ENCODE results near the gene NUDC.
"Not testable (repeated sequence)": the region's sequence is repeated elsewhere in the genome, so short reads cannot be mapped to it uniquely, and the experiment has no call there.

The NUDC gene

DNA sequence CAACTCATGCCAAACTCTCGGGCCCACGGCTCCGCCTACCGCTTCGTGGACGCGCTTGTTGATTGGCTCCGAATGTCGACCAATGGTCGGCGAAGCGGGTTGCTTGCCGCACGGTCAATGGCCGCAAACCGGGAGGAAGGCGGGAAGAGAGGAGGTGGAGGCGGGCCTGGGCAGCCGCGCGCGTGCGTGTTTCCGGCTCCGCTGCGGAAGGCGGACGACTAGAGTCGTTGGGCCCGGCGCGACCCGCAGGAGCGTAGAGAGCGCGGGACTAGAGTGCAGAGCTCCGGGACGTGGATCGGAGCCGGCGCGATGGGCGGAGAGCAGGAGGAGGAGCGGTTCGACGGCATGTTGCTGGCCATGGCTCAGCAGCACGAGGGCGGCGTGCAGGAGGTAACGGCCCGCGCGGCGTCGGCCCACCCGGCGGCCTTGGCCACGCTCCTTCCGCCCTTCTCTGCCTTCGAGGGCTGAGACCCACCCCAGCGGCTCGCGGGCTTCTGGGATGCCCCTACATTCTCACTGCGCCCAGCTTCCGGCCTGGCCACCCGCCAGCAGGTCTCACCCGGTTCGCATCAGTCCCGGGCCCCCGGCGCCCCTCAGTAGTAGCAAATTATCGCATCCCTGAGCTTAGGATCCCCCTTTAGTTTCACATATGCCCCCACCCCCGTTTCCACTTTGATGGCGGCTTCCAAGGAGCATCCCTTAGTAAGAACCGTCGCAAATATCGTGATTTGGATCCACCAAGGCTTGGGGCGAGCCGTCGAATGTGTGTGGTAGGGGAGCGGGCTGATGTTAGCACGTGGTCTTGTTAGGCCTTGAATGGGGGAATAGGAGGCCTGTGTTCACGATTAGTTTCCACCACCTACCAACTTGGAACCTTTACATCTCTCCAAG is at the start of gene NUDC:
NUDC (plus strand) TSS at position 204 of the 891 bp plus-strand sequence; CDS start at position 310, 106 bp downstream.
- Histone ChIP-seq H3K27ac (peak within 1 kb of the TSS; percentile 73 to 97), H3K4me3 (peak within 1 kb of the TSS; percentile 99)
- peak; percentile 98 for DNase-seq (ENCODE audit: low spot score)
- TF ChIP-seq, protein P1, sequence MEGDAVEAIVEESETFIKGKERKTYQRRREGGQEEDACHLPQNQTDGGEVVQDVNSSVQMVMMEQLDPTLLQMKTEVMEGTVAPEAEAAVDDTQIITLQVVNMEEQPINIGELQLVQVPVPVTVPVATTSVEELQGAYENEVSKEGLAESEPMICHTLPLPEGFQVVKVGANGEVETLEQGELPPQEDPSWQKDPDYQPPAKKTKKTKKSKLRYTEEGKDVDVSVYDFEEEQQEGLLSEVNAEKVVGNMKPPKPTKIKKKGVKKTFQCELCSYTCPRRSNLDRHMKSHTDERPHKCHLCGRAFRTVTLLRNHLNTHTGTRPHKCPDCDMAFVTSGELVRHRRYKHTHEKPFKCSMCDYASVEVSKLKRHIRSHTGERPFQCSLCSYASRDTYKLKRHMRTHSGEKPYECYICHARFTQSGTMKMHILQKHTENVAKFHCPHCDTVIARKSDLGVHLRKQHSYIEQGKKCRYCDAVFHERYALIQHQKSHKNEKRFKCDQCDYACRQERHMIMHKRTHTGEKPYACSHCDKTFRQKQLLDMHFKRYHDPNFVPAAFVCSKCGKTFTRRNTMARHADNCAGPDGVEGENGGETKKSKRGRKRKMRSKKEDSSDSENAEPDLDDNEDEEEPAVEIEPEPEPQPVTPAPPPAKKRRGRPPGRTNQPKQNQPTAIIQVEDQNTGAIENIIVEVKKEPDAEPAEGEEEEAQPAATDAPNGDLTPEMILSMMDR (IDR thresholded peaks at IDR 0.05) = no peak

DNA sequence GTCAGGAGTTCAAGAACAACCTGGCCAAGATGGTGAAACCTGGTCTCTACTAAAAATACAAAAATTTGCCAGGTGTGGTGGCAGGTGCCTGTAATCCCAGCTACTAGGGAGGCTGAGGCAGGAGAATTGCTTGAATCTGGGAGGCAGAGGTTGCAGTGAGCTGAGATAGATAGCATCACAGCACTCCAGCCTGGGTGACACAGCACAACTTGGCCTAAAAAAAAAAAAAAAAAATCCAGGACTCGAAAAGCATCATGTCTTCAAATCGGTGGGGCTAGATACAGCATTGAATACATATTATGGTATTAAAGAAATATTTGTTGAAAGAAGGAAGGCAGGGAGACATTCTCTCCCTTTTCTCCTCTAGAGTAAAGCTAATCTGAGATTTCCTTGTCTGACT is 48.4 kb upstream of the NUDC start:
- not testable (repeated sequence) for H3K27ac ChIP-seq; DNase-seq (ENCODE audit: low spot score); H3K4me3 ChIP-seq

DNA sequence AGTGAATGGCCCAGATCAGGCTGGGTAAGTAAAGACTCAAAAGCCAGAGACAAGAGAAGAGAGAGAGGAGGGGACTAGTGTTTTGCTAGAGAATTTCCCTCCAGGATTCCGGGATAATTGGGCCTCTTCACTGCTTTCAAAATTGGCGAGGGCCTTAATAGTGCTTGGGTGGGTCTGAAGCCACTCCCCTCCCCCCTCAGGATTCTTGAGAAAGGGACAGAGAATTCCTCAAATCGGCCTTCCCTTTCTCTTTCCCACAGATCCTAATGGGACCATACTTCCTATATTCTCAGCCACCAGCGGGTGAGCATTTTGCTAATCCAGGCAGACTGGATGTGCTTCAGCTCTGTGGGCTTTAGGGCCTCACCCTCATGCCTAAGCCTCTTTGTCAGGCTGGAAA is 46.6 kb upstream of the NUDC start:
- H3K4me3 ChIP-seq = no peak overlapping the region
- H3K27ac ChIP-seq = no peak overlapping the region
- no peak for DNase-seq (ENCODE audit: low spot score)
- TF ChIP-seq, protein P1 (IDR thresholded peaks at IDR 0.05) = no peak

DNA sequence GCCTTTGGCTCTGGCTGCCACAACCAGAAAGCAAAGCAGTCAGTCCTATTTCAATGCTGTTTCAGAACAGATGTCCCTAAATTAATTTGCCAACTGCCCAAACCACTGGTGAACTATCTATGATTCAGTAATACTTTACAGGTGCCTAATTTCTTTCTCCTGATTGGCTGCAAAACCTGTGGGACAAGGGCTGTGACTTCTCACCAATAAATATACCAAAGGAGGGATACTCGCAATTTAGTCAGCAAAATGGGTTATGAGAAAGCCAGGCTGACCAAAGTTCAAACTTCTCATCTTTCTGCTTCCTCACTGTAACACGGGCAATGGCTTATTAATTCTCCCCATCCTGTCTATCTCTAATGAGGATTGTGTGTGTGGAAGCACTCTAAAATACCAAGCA is 44.2 kb upstream of the NUDC start:
- TF ChIP-seq, protein P1 (IDR thresholded peaks at IDR 0.05) = no peak
- Histone ChIP-seq H3K4me3 (no peak overlapping the region), H3K27ac (peak overlapping the region; percentile 44 to 60)
- DNase-seq (ENCODE audit: low spot score) = no peak

DNA sequence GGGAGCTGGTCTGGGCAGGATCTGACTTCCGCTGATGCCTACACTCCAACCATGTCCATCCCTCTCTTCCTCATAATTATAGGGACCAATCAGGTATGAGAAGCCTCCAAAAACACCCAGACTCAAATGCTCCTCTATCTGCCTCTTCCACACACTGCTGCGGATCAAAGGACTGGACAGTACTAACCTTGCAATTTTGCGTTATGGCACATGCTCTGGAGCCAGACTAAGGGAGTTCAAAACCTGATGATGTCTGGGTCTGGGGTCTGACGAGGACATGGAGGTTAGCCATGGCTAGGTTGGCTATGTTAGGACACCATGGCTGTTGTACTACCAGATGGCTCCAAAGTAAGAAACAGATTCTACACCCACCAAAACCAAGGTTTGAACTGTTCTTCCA is 41.8 kb upstream of the NUDC start:
- H3K4me3 ChIP-seq = no peak overlapping the region
- TF ChIP-seq, protein P1 (IDR thresholded peaks at IDR 0.05) = no peak
- no peak overlapping the region for H3K27ac ChIP-seq
- no peak for DNase-seq (ENCODE audit: low spot score)

DNA sequence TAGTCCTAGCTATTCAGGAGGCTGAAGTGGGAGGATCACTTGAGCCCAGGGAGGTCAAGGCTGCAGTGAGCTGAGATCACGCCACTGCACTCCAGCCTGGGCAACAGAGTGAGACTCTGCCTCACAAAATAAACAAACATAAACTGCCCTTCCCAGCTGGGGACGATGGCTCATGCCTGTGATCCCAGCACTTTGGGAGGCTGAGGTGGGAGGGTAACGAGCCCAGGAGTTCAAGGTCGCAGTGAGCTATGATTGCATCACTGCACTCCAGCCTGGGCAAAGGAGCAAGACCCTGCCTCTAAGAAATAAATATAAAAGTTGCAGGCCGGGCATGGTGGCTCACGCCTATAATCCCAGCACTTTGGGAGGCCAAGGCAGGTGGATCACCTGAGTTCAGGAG is 39.9 kb upstream of the NUDC start:
- not testable (repeated sequence) for H3K27ac ChIP-seq; DNase-seq (ENCODE audit: low spot score); H3K4me3 ChIP-seq

DNA sequence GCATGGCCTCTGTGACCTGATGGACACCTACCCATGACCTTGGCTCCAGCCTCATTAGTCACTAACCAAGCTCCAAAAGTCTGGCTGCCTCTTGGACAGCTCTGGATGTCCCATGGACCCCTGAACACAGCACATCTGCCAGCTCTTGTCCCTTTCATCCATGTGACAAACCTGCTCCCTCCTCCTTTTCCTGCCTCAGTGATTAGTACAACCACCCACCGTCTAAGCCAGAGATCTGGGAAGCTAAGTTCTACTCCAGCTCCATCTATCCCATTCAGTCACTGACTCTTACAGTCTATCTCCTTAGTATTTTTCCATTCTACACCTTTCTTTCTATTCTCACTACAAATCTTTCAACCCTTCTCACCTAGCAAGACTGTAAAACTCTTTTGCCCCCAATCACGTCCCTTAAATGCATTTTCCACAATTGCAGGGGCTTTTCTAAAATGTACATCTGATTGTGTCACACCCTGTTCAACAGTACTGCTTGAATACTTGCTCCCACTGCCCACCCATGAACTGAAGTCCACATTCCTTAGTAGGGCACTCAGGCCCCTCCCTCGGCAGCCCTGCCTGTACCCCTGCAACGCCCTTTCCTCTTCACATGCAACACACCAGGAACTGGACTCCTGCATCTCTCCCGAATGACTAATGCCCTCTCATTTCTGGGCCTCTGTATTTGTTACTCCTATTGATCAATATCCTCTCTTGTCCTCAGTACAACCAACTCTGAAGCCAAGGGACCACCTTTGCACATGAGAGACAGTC is 38.7 kb upstream of the NUDC start:
- no peak overlapping the region for H3K27ac ChIP-seq
- TF ChIP-seq, protein P1 (IDR thresholded peaks at IDR 0.05) = no peak
- no peak overlapping the region for H3K4me3 ChIP-seq
- DNase-seq (ENCODE audit: low spot score) = no peak

DNA sequence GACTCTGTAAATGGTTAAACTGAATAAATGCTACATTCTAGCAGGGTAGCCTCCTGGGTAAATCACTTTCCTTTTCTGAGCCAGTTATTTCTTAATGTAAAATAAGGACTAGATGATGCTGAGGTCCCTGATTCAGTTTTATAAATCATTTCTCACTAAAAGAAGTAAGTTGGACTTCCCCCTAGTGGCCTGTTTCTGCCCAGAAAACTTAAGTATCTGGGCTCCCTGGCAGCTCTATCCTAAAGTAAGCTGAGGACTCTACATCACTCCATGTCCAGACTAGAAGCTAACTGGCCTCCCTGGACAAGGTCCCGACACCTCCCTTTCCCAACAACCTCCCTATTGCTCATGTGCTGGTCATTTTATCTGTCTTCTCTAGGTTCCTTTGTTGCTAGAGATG is 34.4 kb upstream of the NUDC start:
- TF ChIP-seq, protein P1 (IDR thresholded peaks at IDR 0.05) = no peak
- Histone ChIP-seq H3K27ac (no peak overlapping the region), H3K4me3 (no peak overlapping the region)
- no peak for DNase-seq (ENCODE audit: low spot score)
